PC-3 (cell line): ENCODE measurements around the gene B4GALT3. TPM values are rescaled to one million over a fixed set of nuclear protein-coding genes. Genes with fewer than 3 reads are reported as not detected.

Experiments
- ATAC-seq: fragments of 200-7000 bp; cut with Tn5 transposase; 2 replicates; pipeline ENCODE4 v1.9.1; 2020; ENCODE audit warnings: mild to moderate bottlenecking, moderate library complexity
- BruUV-seq: library from RNA; stranded (reverse); fragments of 400-500 nt; replicated peaks from 2 replicates; lab custom pipeline; 2021; lab: Mats Ljungman, UMichigan
- CTCF ChIA-PET: fragments of 300-600 bp; sonication (Branson Sonifier 250); formaldehyde crosslinking; loops from one replicate; lab custom pipeline; 2022; ENCODE audit warnings: antibody characterized with exemption; lab: Charles Lee
- POLR2A ChIA-PET: fragments of 300-600 bp; sonication (Branson Sonifier 250); formaldehyde crosslinking; loops from one replicate; lab custom pipeline; 2022; ENCODE audit warnings: antibody characterized with exemption; ENCODE audit not compliant: unreplicated experiment; lab: Charles Lee
- DNase-seq: peaks from one replicate; pipeline ENCODE4 v3.0.0-alpha.2; 2015
- H2AFZ ChIP-seq: fragments of 300-600 bp; sonication (generic); 2 replicates; pipeline ENCODE4 v1.6.0; 2016; ENCODE audit warnings: antibody characterized with exemption, low read length
- H3F3A ChIP-seq: fragments of 300-600 bp; sonication (generic); one replicate; pipeline ENCODE4 v1.6.0; 2017; ENCODE audit warnings: antibody characterized with exemption, low read length, control low read depth, mild to moderate bottlenecking; ENCODE audit not compliant: unreplicated experiment
- H3K27ac ChIP-seq: fragments of 300-600 bp; sonication (generic); 2 replicates; pipeline ENCODE4 v1.5.1; 2016; ENCODE audit warnings: mild to moderate bottlenecking, low read length
- H3K27me3 ChIP-seq: fragments of 300-600 bp; sonication (generic); 2 replicates; pipeline ENCODE4 v1.6.1; 2016; ENCODE audit warnings: low read length, mixed read lengths
- H3K36me3 ChIP-seq: fragments of 300-600 bp; sonication (generic); 2 replicates; pipeline ENCODE4 v1.6.1; 2016; ENCODE audit warnings: low read depth, mixed run types, low read length, mixed read lengths
- H3K4me1 ChIP-seq: fragments of 300-600 bp; sonication (generic); 2 replicates; pipeline ENCODE4 v1.5.1; 2016; ENCODE audit warnings: low read length; ENCODE audit not compliant: insufficient read depth
- H3K4me2 ChIP-seq: fragments of 300-600 bp; sonication (generic); 2 replicates; pipeline ENCODE4 v1.6.0; 2016; ENCODE audit warnings: low read length
- H3K4me3 ChIP-seq: fragments of 300-600 bp; sonication (generic); 2 replicates; pipeline ENCODE4 v1.5.1; 2016; ENCODE audit warnings: mild to moderate bottlenecking, low read length, mixed read lengths
- H3K79me2 ChIP-seq: fragments of 300-600 bp; sonication (generic); 2 replicates; pipeline ENCODE4 v1.6.1; 2017; ENCODE audit warnings: low read length, mixed read lengths
- H3K9ac ChIP-seq: fragments of 300-600 bp; sonication (generic); 2 replicates; pipeline ENCODE4 v1.6.0; 2016; ENCODE audit warnings: mild to moderate bottlenecking, low read length
- H3K9me2 ChIP-seq: fragments of 300-600 bp; sonication (generic); replicated peaks from 2 replicates; pipeline ENCODE4 v1.6.1; 2016; ENCODE audit warnings: mixed run types, low read length, mixed read lengths
- H3K9me3 ChIP-seq: fragments of 300-600 bp; sonication (generic); 2 replicates; pipeline ENCODE4 v1.6.1; 2016; ENCODE audit warnings: low read length, mixed read lengths
- H4K20me1 ChIP-seq: fragments of 300-600 bp; sonication (generic); 2 replicates; pipeline ENCODE4 v1.6.1; 2016; ENCODE audit warnings: low read length, mixed read lengths
- EZH2 ChIP-seq: fragments of 300-600 bp; sonication (generic); IDR thresholded peaks from one replicate; pipeline ENCODE4 v1.6.1; 2017; ENCODE audit warnings: antibody characterized with exemption, mild to moderate bottlenecking, low read length; ENCODE audit not compliant: unreplicated experiment
- EZH2phosphoT487 ChIP-seq: fragments of 300-600 bp; sonication (generic); IDR thresholded peaks from 2 replicates; pipeline ENCODE4 v1.6.1; 2018; ENCODE audit warnings: mild to moderate bottlenecking, antibody characterized with exemption, low read length, borderline replicate concordance
- intact Hi-C: fragments of 100-400 bp; cut with micrococcal nuclease; formaldehyde crosslinking; loops from 2 replicates; pipeline ENCODE4 v1.9.0; 2023
- total RNA-seq: library from RNA; depleted of rRNA; stranded (reverse); fragments of >200 nt; gene quantifications from 2 replicates; pipeline ENCODE4 v1.2.3, GENCODE V29; 2014
- TF ChIP-seq, protein P1 (sequence below): fragments of 300-600 bp; sonication (generic); conservative IDR thresholded peaks from 2 replicates; pipeline ENCODE4 v1.5.1; 2017; ENCODE audit warnings: antibody characterized with exemption, low read depth, mild to moderate bottlenecking, low read length

The B4GALT3 gene
- total RNA-seq, 1 experiment from 2014 or later: 85.4 TPM

DNA sequence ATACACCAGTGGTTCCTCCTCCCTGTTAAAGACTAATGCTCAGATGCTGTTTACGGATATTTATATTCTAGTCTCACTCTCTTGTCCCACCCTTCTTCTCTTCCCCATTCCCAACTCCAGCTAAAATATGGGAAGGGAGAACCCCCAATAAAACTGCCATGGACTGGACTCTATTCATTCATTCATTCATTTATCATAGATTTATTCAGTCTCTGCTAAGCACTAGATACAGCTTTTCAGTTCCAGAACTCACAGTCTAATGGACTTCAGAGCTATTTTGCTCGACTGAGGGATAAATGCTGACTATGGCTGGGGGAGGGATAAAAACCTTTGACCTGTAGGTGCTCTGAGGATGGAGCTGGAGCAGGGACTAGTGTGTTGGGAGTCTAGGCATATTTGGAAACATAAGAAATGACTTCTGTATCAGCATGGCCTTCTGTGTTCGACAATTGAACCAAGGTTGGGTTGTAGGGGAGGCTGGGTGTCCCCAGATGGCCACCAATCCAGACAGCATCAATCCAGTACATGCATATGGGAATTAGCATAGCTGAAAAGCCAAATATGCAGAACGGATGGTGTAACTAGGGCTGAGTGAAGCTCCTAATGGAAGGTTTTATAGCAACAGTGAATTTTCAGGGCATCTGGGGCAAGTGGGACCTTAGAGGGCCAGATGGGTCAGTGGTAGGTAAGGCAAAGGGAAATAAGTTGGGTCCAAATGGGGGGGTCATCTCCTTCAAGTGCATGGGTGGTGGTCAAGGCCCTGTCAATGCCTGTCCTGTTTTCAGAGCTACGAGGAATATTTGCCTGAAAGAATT, 42.0 kb upstream of the B4GALT3 start:
- peaks cover 7% of the 10 kb centered on the region for H3K36me3 ChIP-seq
- H3F3A ChIP-seq: no peaks in the 10 kb centered on the region
- no peak overlapping the region for H3K27ac ChIP-seq
- BruUV-seq: no TSS peak
- H3K4me2 ChIP-seq: no peak overlapping the region
- ATAC-seq (no peak), DNase-seq (no peak)
- 0 out of 2 replicates have a peak, but pooled peaks cover 3% of the 10 kb centered on the region for H3K4me1 ChIP-seq
- TF ChIP-seq, protein P1, sequence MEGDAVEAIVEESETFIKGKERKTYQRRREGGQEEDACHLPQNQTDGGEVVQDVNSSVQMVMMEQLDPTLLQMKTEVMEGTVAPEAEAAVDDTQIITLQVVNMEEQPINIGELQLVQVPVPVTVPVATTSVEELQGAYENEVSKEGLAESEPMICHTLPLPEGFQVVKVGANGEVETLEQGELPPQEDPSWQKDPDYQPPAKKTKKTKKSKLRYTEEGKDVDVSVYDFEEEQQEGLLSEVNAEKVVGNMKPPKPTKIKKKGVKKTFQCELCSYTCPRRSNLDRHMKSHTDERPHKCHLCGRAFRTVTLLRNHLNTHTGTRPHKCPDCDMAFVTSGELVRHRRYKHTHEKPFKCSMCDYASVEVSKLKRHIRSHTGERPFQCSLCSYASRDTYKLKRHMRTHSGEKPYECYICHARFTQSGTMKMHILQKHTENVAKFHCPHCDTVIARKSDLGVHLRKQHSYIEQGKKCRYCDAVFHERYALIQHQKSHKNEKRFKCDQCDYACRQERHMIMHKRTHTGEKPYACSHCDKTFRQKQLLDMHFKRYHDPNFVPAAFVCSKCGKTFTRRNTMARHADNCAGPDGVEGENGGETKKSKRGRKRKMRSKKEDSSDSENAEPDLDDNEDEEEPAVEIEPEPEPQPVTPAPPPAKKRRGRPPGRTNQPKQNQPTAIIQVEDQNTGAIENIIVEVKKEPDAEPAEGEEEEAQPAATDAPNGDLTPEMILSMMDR: no peak
- no peak for TF ChIP-seq EZH2
- no peak for TF ChIP-seq EZH2phosphoT487
- intact Hi-C loops: no loop called here
- H2AFZ ChIP-seq: no peak overlapping the region
- H4K20me1 ChIP-seq: no peaks in the 10 kb centered on the region
- no peak overlapping the region for H3K4me3 ChIP-seq
- H3K9me2 ChIP-seq: no peaks in the 10 kb centered on the region
- H3K27me3 ChIP-seq: no peaks in the 10 kb centered on the region
- no peaks in the 10 kb centered on the region for H3K79me2 ChIP-seq
- CTCF ChIA-PET: no interaction called here
- H3K9me3 ChIP-seq: no peaks in the 10 kb centered on the region
- H3K9ac ChIP-seq: no peak overlapping the region
- POLR2A ChIA-PET: no interaction called here

DNA sequence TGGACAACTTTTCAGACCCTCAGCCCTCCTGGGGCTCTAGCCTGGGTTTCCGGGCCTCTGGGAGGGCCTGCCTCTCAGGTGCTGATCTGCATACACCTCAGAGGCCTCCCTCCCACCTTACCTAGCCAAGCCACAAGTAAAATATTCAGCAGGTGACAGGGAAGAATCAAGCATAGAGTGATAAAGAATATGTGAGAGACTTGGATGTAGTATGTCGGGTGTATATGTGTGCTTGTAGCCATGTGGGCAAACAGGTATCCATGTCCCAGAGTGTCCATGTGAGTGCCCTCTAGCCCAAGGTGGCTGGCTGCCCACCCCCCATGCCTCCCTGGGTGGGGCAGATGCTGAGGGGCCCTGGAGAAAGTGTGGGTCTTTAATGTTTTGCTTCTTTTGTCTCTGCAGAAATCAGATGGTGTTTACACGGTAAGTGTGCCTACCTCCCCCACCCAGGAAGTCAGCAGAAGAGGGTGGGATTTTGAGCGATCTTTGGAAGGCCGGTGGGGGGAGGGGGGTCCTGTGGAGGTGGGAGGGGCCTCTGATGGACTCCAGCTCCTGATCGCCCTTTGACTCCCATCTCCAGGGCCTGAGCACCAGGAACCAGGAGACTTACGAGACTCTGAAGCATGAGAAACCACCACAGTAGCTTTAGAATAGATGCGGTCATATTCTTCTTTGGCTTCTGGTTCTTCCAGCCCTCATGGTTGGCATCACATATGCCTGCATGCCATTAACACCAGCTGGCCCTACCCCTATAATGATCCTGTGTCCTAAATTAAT, 41.2 kb upstream of the B4GALT3 start:
- Histone ChIP-seq H3K27ac (no peak overlapping the region), H3K9me3 (no peaks in the 10 kb centered on the region), H3K9ac (no peak overlapping the region), H3K4me1 (no peaks in the 10 kb centered on the region), H4K20me1 (no peaks in the 10 kb centered on the region), H3F3A (no peaks in the 10 kb centered on the region), H3K27me3 (no peaks in the 10 kb centered on the region), H3K9me2 (no peaks in the 10 kb centered on the region), H3K4me3 (no peak overlapping the region), H2AFZ (no peak overlapping the region), H3K79me2 (no peaks in the 10 kb centered on the region), H3K36me3 (peaks cover 15% of the 10 kb centered on the region), H3K4me2 (no peak overlapping the region)
- TF ChIP-seq EZH2phosphoT487 (no peak), EZH2 (no peak)
- TF ChIP-seq, protein P1: no peak
- CTCF ChIA-PET: interaction anchor here (0.5 kb wide), 1 partner anchor 83 kb away, joined by 4 read pairs; no protein-coding TSS in a partner anchor
- intact Hi-C loops: no loop called here
- no peak for ATAC-seq
- POLR2A ChIA-PET: no interaction called here
- DNase-seq: no peak
- no TSS peak for BruUV-seq
